ENCODE data around the gene DGKE.

GRCh38 chr17:56817066-56817465 lies 16.9 kb upstream of the DGKE start:
- TF ChIP-seq CTCF (conservative IDR thresholded peaks at IDR 0.05 in 1 of 2, IDR thresholded peaks at IDR 0.05 in 1 of 2; ENCODE audit: extremely low read depth in 1 of 2, insufficient read depth in 1 of 2, low read depth in 1 of 2, low read length in 2 of 2), result no peak
- no peak for TF ChIP-seq EZH2 (IDR thresholded peaks at IDR 0.05; ENCODE audit: borderline replicate concordance, low read length)

Data from mammary epithelial cell (primary cell).